GM18517 (cell line): ENCODE results near the gene COL4A1.
"Not testable (repeated sequence)": the region's sequence is repeated elsewhere in the genome, so short reads cannot be mapped to it uniquely, and the experiment has no call there.

ENCODE experiments used
- ATAC-seq: cut with Tn5 transposase; IDR thresholded peaks from one replicate; pipeline ENCODE4 v1.9.1; 2021; ENCODE audit warnings: mild to moderate bottlenecking, moderate library complexity; ENCODE audit not compliant: unreplicated experiment

COL4A1 gene

GRCh38 chr13:110324026-110324749, 17.2 kb upstream of the COL4A1 start:
- ATAC-seq = no peak

GRCh38 chr13:110323172-110323891, 16.4 kb upstream of the COL4A1 start:
- no peak for ATAC-seq

- no peak for ATAC-seq
Measured at GRCh38 chr13:110322828-110323171, 15.8 kb upstream of the COL4A1 start.

GRCh38 chr13:110322126-110322827, 15.3 kb upstream of the COL4A1 start:
- ATAC-seq = no peak

- not testable (repeated sequence) for ATAC-seq
Measured at GRCh38 chr13:110321573-110321972, 14.6 kb upstream of the COL4A1 start.

GRCh38 chr13:110320645-110321044, 13.7 kb upstream of the COL4A1 start:
- ATAC-seq = no peak

GRCh38 chr13:110319774-110320509, 13.0 kb upstream of the COL4A1 start:
- no peak for ATAC-seq

- no peak for ATAC-seq
Measured at GRCh38 chr13:110319397-110319773, 12.4 kb upstream of the COL4A1 start.

GRCh38 chr13:110318920-110319319, 12.0 kb upstream of the COL4A1 start:
- no peak for ATAC-seq

- ATAC-seq = no peak
Measured at GRCh38 chr13:110317496-110318195, 10.7 kb upstream of the COL4A1 start.

- ATAC-seq = no peak
Measured at GRCh38 chr13:110317093-110317492, 10.1 kb upstream of the COL4A1 start.

GRCh38 chr13:110316196-110316595, 9.2 kb upstream of the COL4A1 start:
- ATAC-seq = no peak

GRCh38 chr13:110314516-110315245, 7.7 kb upstream of the COL4A1 start:
- ATAC-seq = no peak

GRCh38 chr13:110313733-110314132, 6.8 kb upstream of the COL4A1 start:
- ATAC-seq = not testable (repeated sequence)

GRCh38 chr13:110313261-110313660, 6.3 kb upstream of the COL4A1 start:
- not testable (repeated sequence) for ATAC-seq

GRCh38 chr13:110312339-110313031, 5.5 kb upstream of the COL4A1 start:
- ATAC-seq = no peak

GRCh38 chr13:110311443-110312338, 4.7 kb upstream of the COL4A1 start:
- no peak for ATAC-seq
